ENCODE results near the gene SULT1C2. TPM values are rescaled to one million over a fixed set of nuclear protein-coding genes. Genes with fewer than 3 reads are reported as not detected.

Gene SULT1C2
- total RNA-seq, 1 experiment from 2014 or later, result 2.0 TPM

- no peak for DNase-seq
- BruUV-seq (replicated peaks), result no TSS peak
- no peak overlapping the region for H3K4me3 Mint-ChIP-seq (ENCODE audit: low read depth, unreplicated experiment)
- no peak for TF ChIP-seq CTCF (IDR thresholded peaks at IDR 0.05; ENCODE audit: unreplicated experiment)
- H3K27ac Mint-ChIP-seq (ENCODE audit: unreplicated experiment), result no peak overlapping the region
- intact Hi-C loops (cut with micrococcal nuclease; ENCODE audit: unreplicated experiment), result no loop called here
- CTCF ChIA-PET, result no interaction called here
- H3K9me3 Mint-ChIP-seq (ENCODE audit: low read depth, unreplicated experiment), result no peaks in the 10 kb centered on the region
- H3K27me3 Mint-ChIP-seq (ENCODE audit: unreplicated experiment), result no peaks in the 10 kb centered on the region
- H3K4me1 Mint-ChIP-seq (ENCODE audit: low read depth, unreplicated experiment), result peaks cover 9% of the 10 kb centered on the region
- H3K36me3 Mint-ChIP-seq (ENCODE audit: insufficient read depth, unreplicated experiment), result no peaks in the 10 kb centered on the region
Observed at GRCh38 chr2:108323619-108324018, 34.9 kb downstream of the SULT1C2 start.

GRCh38 chr2:108324531-108325255 is 36.0 kb downstream of the SULT1C2 start:
- no TSS peak for BruUV-seq (replicated peaks)
- Mint-ChIP-seq H3K36me3 (ENCODE audit: insufficient read depth, unreplicated experiment) (no peaks in the 10 kb centered on the region), H3K27me3 (ENCODE audit: unreplicated experiment) (no peaks in the 10 kb centered on the region), H3K4me3 (ENCODE audit: low read depth, unreplicated experiment) (no peak overlapping the region), H3K27ac (ENCODE audit: unreplicated experiment) (no peak overlapping the region), H3K9me3 (ENCODE audit: low read depth, unreplicated experiment) (no peaks in the 10 kb centered on the region), H3K4me1 (ENCODE audit: low read depth, unreplicated experiment) (peaks cover 9% of the 10 kb centered on the region)
- CTCF ChIA-PET, result interaction anchor here (0.6 kb wide), 1 partner anchor 57 kb away, joined by 3 read pairs; no protein-coding TSS in a partner anchor
- intact Hi-C loops (cut with micrococcal nuclease; ENCODE audit: unreplicated experiment), result no loop called here
- DNase-seq, result no peak
- TF ChIP-seq CTCF (IDR thresholded peaks at IDR 0.05; ENCODE audit: unreplicated experiment), result no peak

- CTCF ChIA-PET, result no interaction called here
- H3K9me3 Mint-ChIP-seq (ENCODE audit: low read depth, unreplicated experiment), result peaks cover 2% of the 10 kb centered on the region
- no peak for DNase-seq
- H3K27ac Mint-ChIP-seq (ENCODE audit: unreplicated experiment), result no peak overlapping the region
- H3K36me3 Mint-ChIP-seq (ENCODE audit: insufficient read depth, unreplicated experiment), result no peaks in the 10 kb centered on the region
- H3K4me1 Mint-ChIP-seq (ENCODE audit: low read depth, unreplicated experiment), result peaks cover 18% of the 10 kb centered on the region
- H3K27me3 Mint-ChIP-seq (ENCODE audit: unreplicated experiment), result no peaks in the 10 kb centered on the region
- no TSS peak for BruUV-seq (replicated peaks)
- TF ChIP-seq CTCF (IDR thresholded peaks at IDR 0.05; ENCODE audit: unreplicated experiment), result no peak
- intact Hi-C loops (cut with micrococcal nuclease; ENCODE audit: unreplicated experiment), result no loop called here
- H3K4me3 Mint-ChIP-seq (ENCODE audit: low read depth, unreplicated experiment), result no peak overlapping the region
Observed at GRCh38 chr2:108325756-108326155, 37.1 kb downstream of the SULT1C2 start.

GRCh38 chr2:108329771-108330170 is 41.1 kb downstream of the SULT1C2 start:
- no peak overlapping the region for H3K27ac Mint-ChIP-seq (ENCODE audit: unreplicated experiment)
- H3K27me3 Mint-ChIP-seq (ENCODE audit: unreplicated experiment), result no peaks in the 10 kb centered on the region
- no TSS peak for BruUV-seq (replicated peaks)
- TF ChIP-seq CTCF (IDR thresholded peaks at IDR 0.05; ENCODE audit: unreplicated experiment), result no peak
- H3K9me3 Mint-ChIP-seq (ENCODE audit: low read depth, unreplicated experiment), result peaks cover 2% of the 10 kb centered on the region
- no peaks in the 10 kb centered on the region for H3K36me3 Mint-ChIP-seq (ENCODE audit: insufficient read depth, unreplicated experiment)
- CTCF ChIA-PET, result no interaction called here
- intact Hi-C loops (cut with micrococcal nuclease; ENCODE audit: unreplicated experiment), result no loop called here
- H3K4me3 Mint-ChIP-seq (ENCODE audit: low read depth, unreplicated experiment), result no peak overlapping the region
- H3K4me1 Mint-ChIP-seq (ENCODE audit: low read depth, unreplicated experiment), result peaks cover 9% of the 10 kb centered on the region
- DNase-seq, result no peak

Measured in Calu3 (cell line).